Mucosa of descending colon (tissue), 3 donors: ENCODE results near the gene POU6F2. TPM values are rescaled to one million over a fixed set of nuclear protein-coding genes. Genes with fewer than 3 reads are reported as not detected.

Experiments used
- ATAC-seq: fragments of 200-7000 bp; cut with Tn5 transposase; one replicate; pipeline ENCODE4 v1.9.1; 2020; ENCODE audit warnings: mild to moderate bottlenecking, moderate library complexity
- DNase-seq, 3 donors: peaks; one replicate each; pipeline ENCODE4 v3.0.0-alpha.2; 2020
- H3K36me3 ChIP-seq: fragments of 200-600 bp; one replicate; pipeline ENCODE4 v1.8.0; 2021; ENCODE audit warnings: low read depth, mild to moderate bottlenecking
- H3K4me1 ChIP-seq: fragments of 200-600 bp; one replicate; pipeline ENCODE4 v1.8.0; 2021; ENCODE audit warnings: low read depth, mild to moderate bottlenecking
- H3K4me3 ChIP-seq: fragments of 200-600 bp; one replicate; pipeline ENCODE4 v1.8.0; 2021; ENCODE audit warnings: mild to moderate bottlenecking
- H3K9me3 ChIP-seq: fragments of 200-600 bp; one replicate; pipeline ENCODE4 v1.8.0; 2021; ENCODE audit warnings: mild to moderate bottlenecking
- CTCF ChIP-seq: fragments of 200-600 bp; IDR thresholded peaks from one replicate; pipeline ENCODE4 v1.8.0; 2022; ENCODE audit warnings: antibody characterized with exemption, mild to moderate bottlenecking
- intact Hi-C, 2 donors: fragments of 100-400 bp; cut with DNase I in 1 of 2; cut with micrococcal nuclease in 1 of 2; formaldehyde crosslinking; loops; one replicate each; pipeline versions ENCODE4 v1.11.0 to v1.11.1; 2022; cut with DNase I, micrococcal nuclease
- total RNA-seq, 3 donors: library from RNA; stranded (reverse); fragmentation: NEBNext Ultra II Directional in 2 of 3; extraction: Animal tissue kit (Norgen Biotek cat#: 25700) in 2 of 3; gene quantifications; one replicate each; pipeline versions ENCODE4 v1.2.1 to v1.2.4, GENCODE V29; 2021 to 2023
- donor health status: DM: no; HTN: no; CAD: no; lungs with moderate emphysema.
- donor health status: DM: no; HTN: no; CAD: no.
- donor health status: DM: no; HTN: yes; CAD: no.

The POU6F2 gene
- total RNA-seq, 3 donors from 2014 or later: 0.90 TPM; not detected in 2

- intact Hi-C loops: no loop called here
- DNase-seq (no peak), ATAC-seq (no peak)
- Histone ChIP-seq H3K4me3 (no peak overlapping the region), H3K9me3 (no peaks in the 10 kb centered on the region), H3K4me1 (no peaks in the 10 kb centered on the region), H3K36me3 (no peaks in the 10 kb centered on the region)
- no peak for TF ChIP-seq CTCF
Observed at GRCh38 chr7:39153113-39153512, 175.4 kb downstream of the POU6F2 start.

GRCh38 chr7:39153647-39154046, 175.9 kb downstream of the POU6F2 start:
- intact Hi-C loops: no loop called here
- no peaks in the 10 kb centered on the region for H3K36me3 ChIP-seq
- H3K9me3 ChIP-seq: no peaks in the 10 kb centered on the region
- H3K4me1 ChIP-seq: no peaks in the 10 kb centered on the region
- no peak overlapping the region for H3K4me3 ChIP-seq
- ATAC-seq (no peak), DNase-seq (no peak)
- TF ChIP-seq CTCF: no peak

- Histone ChIP-seq H3K9me3 (no peaks in the 10 kb centered on the region), H3K36me3 (no peaks in the 10 kb centered on the region), H3K4me3 (no peak overlapping the region), H3K4me1 (no peaks in the 10 kb centered on the region)
- ATAC-seq (peak; percentile 87), DNase-seq (peak in 1 of 3 donors; percentile 20)
- no peak for TF ChIP-seq CTCF
- intact Hi-C loops: no loop called here
Observed at GRCh38 chr7:39154815-39155214, 177.1 kb downstream of the POU6F2 start.

GRCh38 chr7:39158367-39158766, 180.7 kb downstream of the POU6F2 start:
- H3K9me3 ChIP-seq: no peaks in the 10 kb centered on the region
- H3K4me1 ChIP-seq: no peaks in the 10 kb centered on the region
- H3K36me3 ChIP-seq: no peaks in the 10 kb centered on the region
- no peak for TF ChIP-seq CTCF
- H3K4me3 ChIP-seq: no peak overlapping the region
- intact Hi-C loops: no loop called here
- ATAC-seq (no peak), DNase-seq (no peak)

- no peak for TF ChIP-seq CTCF
Observed at GRCh38 chr7:39161903-39162302, 184.2 kb downstream of the POU6F2 start.

GRCh38 chr7:39164887-39165286, 187.2 kb downstream of the POU6F2 start:
- intact Hi-C loops: no loop called here
- ATAC-seq: no peak
- DNase-seq: no peak
- no peaks in the 10 kb centered on the region for H3K36me3 ChIP-seq
- H3K9me3 ChIP-seq: no peaks in the 10 kb centered on the region
- no peak for TF ChIP-seq CTCF
- no peaks in the 10 kb centered on the region for H3K4me1 ChIP-seq
- no peak overlapping the region for H3K4me3 ChIP-seq

More at GRCh38 chr7:39161903-39162302, 184.2 kb downstream of the POU6F2 start:
- H3K9me3 ChIP-seq: no peaks in the 10 kb centered on the region
- ATAC-seq (no peak), DNase-seq (no peak)
- intact Hi-C loops: no loop called here
- no peaks in the 10 kb centered on the region for H3K4me1 ChIP-seq
- no peak overlapping the region for H3K4me3 ChIP-seq
- no peaks in the 10 kb centered on the region for H3K36me3 ChIP-seq
